HepG2 (cell line): ENCODE results near the gene NOM1. TPM values are rescaled to one million over a fixed set of nuclear protein-coding genes. Genes with fewer than 3 reads are reported as not detected.

Source experiments
- ARNT ChIP-seq: fragments of 450-650 bp; IDR thresholded peaks from 2 replicates; pipeline ENCODE4 v1.6.1; 2017
- DPF2 ChIP-seq: sonication (generic); formaldehyde crosslinking; IDR thresholded peaks from 2 replicates; pipeline ENCODE4 v1.4.0; 2020; ENCODE audit warnings: mild to moderate bottlenecking, low read depth, missing genetic modification reagents, borderline replicate concordance
- HNF4A ChIP-seq: sonication (generic); formaldehyde crosslinking; IDR thresholded peaks from 2 replicates; pipeline ENCODE4 v1.4.0; 2020; ENCODE audit warnings: missing genetic modification reagents
- HOXA3 ChIP-seq: sonication (generic); formaldehyde crosslinking; IDR thresholded peaks from 2 replicates; pipeline ENCODE4 v1.5.0; 2020; ENCODE audit warnings: missing genetic modification reagents
- IRF9 ChIP-seq: sonication (generic); formaldehyde crosslinking; IDR thresholded peaks from 2 replicates; pipeline ENCODE4 v1.8.0; 2022; ENCODE audit warnings: missing genetic modification reagents, mild to moderate bottlenecking, borderline replicate concordance
- KLF16 ChIP-seq, 2 experiments: sonication (generic) in 1 of 2; formaldehyde crosslinking in 1 of 2; IDR thresholded peaks; 2 replicates each; pipeline versions ENCODE4 v1.6.1 to v1.8.0; 2016 to 2023; ENCODE audit warnings: missing genetic modification reagents in 2 of 2, missing compliant biosample characterization in 1 of 2
- NFIC ChIP-seq: IDR thresholded peaks from 2 replicates; pipeline ENCODE4 v1.6.1; 2012; ENCODE audit warnings: mild to moderate bottlenecking, low read length, inconsistent platforms
- PCBP1 ChIP-seq: fragments of 200-400 bp; formaldehyde crosslinking; IDR thresholded peaks from 2 replicates; pipeline ENCODE4 v1.6.1; 2017; ENCODE audit warnings: mild to moderate bottlenecking, low read depth, low read length, borderline replicate concordance
- RAD21 ChIP-seq: fragments of 450-650 bp; formaldehyde crosslinking; IDR thresholded peaks from 2 replicates; pipeline ENCODE4 v1.5.0; 2020; ENCODE audit warnings: mild to moderate bottlenecking
- RCOR2 ChIP-seq: IDR thresholded peaks from 2 replicates; pipeline ENCODE4 v1.6.1; 2016; ENCODE audit warnings: missing biosample characterization, missing genetic modification reagents
- RFX3 ChIP-seq: IDR thresholded peaks from 2 replicates; pipeline ENCODE4 v1.6.1; 2016; ENCODE audit warnings: missing biosample characterization, missing genetic modification reagents
- SMARCC2 ChIP-seq: fragments of 450-650 bp; IDR thresholded peaks from 2 replicates; pipeline ENCODE4 v1.6.1; 2017; ENCODE audit warnings: antibody characterized with exemption, mild to moderate bottlenecking
- XBP1 ChIP-seq: sonication (generic); formaldehyde crosslinking; IDR thresholded peaks from 2 replicates; pipeline ENCODE4 v1.5.0; 2020; ENCODE audit warnings: missing genetic modification reagents
- ZNF281 ChIP-seq: sonication (generic); formaldehyde crosslinking; IDR thresholded peaks from 2 replicates; pipeline ENCODE4 v1.4.0; 2020; ENCODE audit warnings: missing genetic modification reagents, borderline replicate concordance
- ZNF430 ChIP-seq: sonication (generic); formaldehyde crosslinking; IDR thresholded peaks from 2 replicates; pipeline ENCODE4 v1.9.0; 2021; ENCODE audit warnings: mild to moderate bottlenecking, missing genetic modification reagents
- ZNF724P ChIP-seq: sonication (generic); formaldehyde crosslinking; IDR thresholded peaks from 2 replicates; pipeline ENCODE4 v1.8.0; 2022; ENCODE audit warnings: missing genetic modification reagents, borderline replicate concordance
- ZNF800 ChIP-seq: sonication (generic); formaldehyde crosslinking; IDR thresholded peaks from 2 replicates; pipeline ENCODE4 v1.4.0; 2020; ENCODE audit warnings: missing genetic modification reagents
- ZNF850 ChIP-seq: sonication (generic); formaldehyde crosslinking; conservative IDR thresholded peaks from 2 replicates; pipeline ENCODE4 v1.9.0; 2021; ENCODE audit warnings: mild to moderate bottlenecking, missing genetic modification reagents
- polyA plus RNA-seq, 8 experiments: library from polyadenylated mRNA; depleted of rRNA in 3 of 8; stranded (reverse) in 7 of 8; unstranded in 1 of 8; fragments of >200 nt; fragmentation: Illumina TruSeq in 4 of 8; extraction: Trizol in 4 of 8; gene quantifications; 2 replicates each; pipeline versions ENCODE4 v1.2.1 to v1.2.3, GENCODE V29; 2011 to 2016; ENCODE audit warnings: low read depth in 4 of 8, missing spikeins in 1 of 8, mixed read lengths in 1 of 8; ENCODE audit not compliant: insufficient read depth in 1 of 8
- total RNA-seq, 5 experiments: library from RNA; depleted of rRNA; stranded (reverse); fragments of >200 nt; fragmentation: Illumina TruSeq; extraction: Trizol; gene quantifications; 2 replicates each; pipeline ENCODE4 v1.2.3, GENCODE V29; 2016; ENCODE audit warnings: low read depth in 1 of 5
- TF ChIP-seq, protein P1 (sequence below): sonication (generic); formaldehyde crosslinking; IDR thresholded peaks from 2 replicates; pipeline ENCODE4 v1.4.0; 2020; ENCODE audit warnings: missing genetic modification reagents
- TF ChIP-seq, protein P2 (sequence below): sonication (generic); formaldehyde crosslinking; IDR thresholded peaks from 2 replicates; pipeline ENCODE4 v1.4.0; 2020; ENCODE audit warnings: missing genetic modification reagents, borderline replicate concordance

The NOM1 gene
- total and polyA plus RNA-seq, 2 of the 13 experiments (the other 11 are each of a cell fraction or from before 2014, with no cell fraction given): 14.2 to 26.2 TPM

DNA sequence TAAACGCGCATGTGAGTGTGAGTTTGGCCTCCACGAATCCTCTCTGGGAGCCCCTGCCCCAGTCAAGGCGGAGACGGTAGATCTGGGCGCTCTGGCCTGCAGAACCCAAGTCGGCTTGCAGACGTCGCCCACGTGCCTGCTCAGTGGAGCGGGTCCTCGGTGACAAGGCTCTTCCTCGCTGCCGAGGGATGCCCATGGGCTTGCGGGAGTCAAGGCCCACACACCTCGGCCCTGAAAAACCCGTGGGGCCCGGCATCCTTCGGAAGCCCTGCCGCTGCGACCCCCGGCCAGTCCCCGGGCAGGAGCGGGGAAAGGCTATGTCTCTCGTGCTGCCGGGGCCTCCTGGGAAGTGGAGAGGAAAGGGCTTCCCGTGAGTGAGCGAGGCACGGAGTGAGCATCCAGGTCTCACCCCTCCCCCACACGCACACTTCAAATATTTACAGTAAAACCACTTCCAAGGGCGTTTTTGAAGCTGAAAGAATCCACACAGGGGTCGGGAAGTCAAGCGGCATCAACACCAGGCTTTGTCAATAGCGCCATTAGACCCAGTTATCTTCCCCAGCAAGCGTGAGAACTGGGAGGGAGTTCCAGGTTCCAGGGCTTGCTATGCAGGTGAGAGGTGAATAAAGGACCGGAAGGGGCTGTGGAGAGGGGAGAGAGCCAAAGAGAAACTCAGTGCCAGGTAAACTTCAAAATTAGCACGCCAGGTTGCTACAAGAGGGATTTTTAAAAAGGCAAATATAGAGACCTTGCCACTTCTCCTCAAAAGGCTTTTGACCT, 62.0 kb downstream of the NOM1 start (continued):
- TF ChIP-seq ZNF724P (no peak), ZNF430 (CRISPR knock-in tag) (no peak), ZNF850 (CRISPR knock-in tag) (no peak), ZNF281 (CRISPR knock-in tag) (peak; percentile 99), DPF2 (CRISPR knock-in tag) (no peak), IRF9 (CRISPR knock-in tag) (0 out of 2 replicates have a peak, but pooled peaks have one; percentile 38), RFX3 (CRISPR knock-in tag) (no peak), HNF4A (CRISPR knock-in tag) (peak; percentile 28; the same call in 1 of the 2 replicates), ZNF800 (CRISPR knock-in tag) (peak; percentile 38), XBP1 (CRISPR knock-in tag) (no peak), NFIC (0 out of 2 replicates have a peak, but pooled peaks have one; percentile 37), ARNT (no peak), RCOR2 (CRISPR knock-in tag) (0 out of 2 replicates have a peak, but pooled peaks have one; percentile 40), RAD21 (0 out of 2 replicates have a peak, but pooled peaks have one; percentile 3), KLF16 (CRISPR knock-in tag; IDR thresholded peaks at IDR 0.05) (0 out of 4 replicates have a peak, but pooled peaks of 1 of the 2 experiments have one; percentile 27), SMARCC2 (no peak), PCBP1 (no peak), HOXA3 (CRISPR knock-in tag) (peak; percentile 21; the same call in 1 of the 2 replicates)
- TF ChIP-seq, protein P1, sequence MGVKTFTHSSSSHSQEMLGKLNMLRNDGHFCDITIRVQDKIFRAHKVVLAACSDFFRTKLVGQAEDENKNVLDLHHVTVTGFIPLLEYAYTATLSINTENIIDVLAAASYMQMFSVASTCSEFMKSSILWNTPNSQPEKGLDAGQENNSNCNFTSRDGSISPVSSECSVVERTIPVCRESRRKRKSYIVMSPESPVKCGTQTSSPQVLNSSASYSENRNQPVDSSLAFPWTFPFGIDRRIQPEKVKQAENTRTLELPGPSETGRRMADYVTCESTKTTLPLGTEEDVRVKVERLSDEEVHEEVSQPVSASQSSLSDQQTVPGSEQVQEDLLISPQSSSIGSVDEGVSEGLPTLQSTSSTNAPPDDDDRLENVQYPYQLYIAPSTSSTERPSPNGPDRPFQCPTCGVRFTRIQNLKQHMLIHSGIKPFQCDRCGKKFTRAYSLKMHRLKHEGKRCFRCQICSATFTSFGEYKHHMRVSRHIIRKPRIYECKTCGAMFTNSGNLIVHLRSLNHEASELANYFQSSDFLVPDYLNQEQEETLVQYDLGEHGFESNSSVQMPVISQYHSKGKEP (CRISPR knock-in tag): no peak
- TF ChIP-seq, protein P2, sequence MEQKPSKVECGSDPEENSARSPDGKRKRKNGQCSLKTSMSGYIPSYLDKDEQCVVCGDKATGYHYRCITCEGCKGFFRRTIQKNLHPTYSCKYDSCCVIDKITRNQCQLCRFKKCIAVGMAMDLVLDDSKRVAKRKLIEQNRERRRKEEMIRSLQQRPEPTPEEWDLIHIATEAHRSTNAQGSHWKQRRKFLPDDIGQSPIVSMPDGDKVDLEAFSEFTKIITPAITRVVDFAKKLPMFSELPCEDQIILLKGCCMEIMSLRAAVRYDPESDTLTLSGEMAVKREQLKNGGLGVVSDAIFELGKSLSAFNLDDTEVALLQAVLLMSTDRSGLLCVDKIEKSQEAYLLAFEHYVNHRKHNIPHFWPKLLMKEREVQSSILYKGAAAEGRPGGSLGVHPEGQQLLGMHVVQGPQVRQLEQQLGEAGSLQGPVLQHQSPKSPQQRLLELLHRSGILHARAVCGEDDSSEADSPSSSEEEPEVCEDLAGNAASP (CRISPR knock-in tag): no peak
